Measurements from ENCODE around the gene RMND5B.

The RMND5B gene

DNA sequence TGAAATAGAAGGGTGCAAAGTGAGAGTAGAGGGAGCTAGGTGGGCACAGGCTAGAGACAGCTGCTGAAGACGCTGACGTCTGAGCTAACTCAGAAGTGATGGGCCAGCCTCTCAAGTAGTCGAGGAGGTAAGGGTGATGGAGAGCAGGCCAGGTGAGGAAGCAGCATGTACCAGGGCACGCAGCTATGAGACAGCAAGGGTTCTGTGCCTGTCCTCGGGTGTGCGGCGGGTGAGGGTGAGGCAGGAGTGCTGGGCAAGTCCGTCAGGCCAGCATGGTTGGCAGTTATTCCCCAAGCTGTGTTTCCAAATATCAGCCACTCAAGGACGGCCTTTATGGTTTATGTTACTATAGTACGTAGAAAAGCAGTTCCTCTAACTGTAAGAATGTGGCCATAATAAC is 6.2 kb downstream of the RMND5B start:
- no peak for DNase-seq

GRCh38 chr5:178137991-178138390 is 7.2 kb downstream of the RMND5B start:
- no peak for DNase-seq

DNA sequence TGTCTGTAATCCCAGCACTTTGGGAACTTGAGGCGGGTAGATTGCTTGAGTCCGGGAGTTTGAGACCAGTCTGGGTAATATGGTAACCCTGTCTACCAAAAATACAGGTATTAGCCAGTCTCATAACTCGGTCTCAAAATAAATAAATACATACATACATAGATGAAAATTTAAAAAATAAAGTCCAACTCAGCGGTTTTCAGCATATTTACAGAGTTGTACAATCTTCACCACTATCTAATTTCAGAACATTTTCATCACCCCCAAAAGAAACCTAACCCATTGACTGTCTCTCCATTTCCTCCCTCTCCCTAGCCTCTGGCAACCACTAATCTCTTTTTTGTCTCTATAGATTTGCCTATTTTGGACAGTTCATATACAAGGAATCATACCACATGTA is 10.7 kb downstream of the RMND5B start:
- no peak for DNase-seq

DNA sequence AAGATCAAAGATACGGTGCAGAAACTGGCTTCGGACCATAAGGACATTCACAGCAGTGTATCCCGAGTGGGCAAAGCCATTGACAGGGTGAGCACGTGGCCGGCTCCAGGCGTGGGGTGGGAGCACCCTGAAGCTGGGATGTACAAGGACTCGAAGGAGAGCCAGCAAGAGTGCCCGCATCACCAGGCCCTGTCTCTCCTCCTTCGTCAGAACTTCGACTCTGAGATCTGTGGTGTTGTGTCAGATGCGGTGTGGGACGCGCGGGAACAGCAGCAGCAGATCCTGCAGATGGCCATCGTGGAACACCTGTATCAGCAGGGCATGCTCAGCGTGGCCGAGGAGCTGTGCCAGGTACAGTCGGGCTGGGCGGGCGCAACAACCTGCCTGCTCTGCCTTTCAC is 11.8 kb downstream of the RMND5B start:
- no peak for DNase-seq

DNA sequence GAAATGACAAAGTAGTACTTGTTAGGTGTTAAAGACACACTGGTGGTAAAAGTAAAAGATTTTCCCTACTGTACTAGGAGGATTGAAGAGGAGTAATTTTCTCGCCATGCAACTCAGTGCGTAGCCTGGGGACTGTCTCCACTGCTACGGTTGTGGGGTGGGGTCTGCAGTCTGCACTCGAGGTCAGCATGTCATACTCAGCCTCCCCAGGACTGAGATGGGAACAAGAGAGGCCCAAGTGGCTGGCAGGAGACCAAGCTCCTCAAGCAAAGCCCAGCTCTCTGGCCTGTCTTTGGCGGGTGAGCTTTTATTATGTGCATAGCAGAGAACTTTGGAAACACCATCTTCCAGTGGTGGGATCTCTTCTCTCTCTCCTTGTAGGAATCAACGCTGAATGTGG is 12.4 kb downstream of the RMND5B start:
- DNase-seq = no peak

DNA sequence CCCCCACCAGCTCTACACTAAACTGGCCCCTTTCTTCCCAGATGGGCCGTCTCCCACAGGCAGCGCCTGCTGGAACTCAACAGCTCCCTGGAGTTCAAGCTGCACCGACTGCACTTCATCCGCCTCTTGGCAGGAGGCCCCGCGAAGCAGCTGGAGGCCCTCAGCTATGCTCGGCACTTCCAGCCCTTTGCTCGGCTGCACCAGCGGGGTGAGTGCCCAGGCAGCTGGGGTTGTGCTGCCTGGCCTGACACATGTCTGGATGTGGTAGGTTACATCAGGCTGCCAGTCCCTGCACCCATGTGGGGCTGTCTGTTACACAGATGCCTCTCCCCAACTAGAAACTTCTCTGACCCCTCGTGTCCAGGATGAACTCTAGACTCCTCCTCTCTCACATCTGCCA is 13.1 kb downstream of the RMND5B start:
- no peak for DNase-seq

GRCh38 chr5:178145965-178146820 is 15.4 kb downstream of the RMND5B start:
- peak; percentile 32 for DNase-seq

GRCh38 chr5:178147406-178147805 is 16.6 kb downstream of the RMND5B start:
- no peak for DNase-seq

DNA sequence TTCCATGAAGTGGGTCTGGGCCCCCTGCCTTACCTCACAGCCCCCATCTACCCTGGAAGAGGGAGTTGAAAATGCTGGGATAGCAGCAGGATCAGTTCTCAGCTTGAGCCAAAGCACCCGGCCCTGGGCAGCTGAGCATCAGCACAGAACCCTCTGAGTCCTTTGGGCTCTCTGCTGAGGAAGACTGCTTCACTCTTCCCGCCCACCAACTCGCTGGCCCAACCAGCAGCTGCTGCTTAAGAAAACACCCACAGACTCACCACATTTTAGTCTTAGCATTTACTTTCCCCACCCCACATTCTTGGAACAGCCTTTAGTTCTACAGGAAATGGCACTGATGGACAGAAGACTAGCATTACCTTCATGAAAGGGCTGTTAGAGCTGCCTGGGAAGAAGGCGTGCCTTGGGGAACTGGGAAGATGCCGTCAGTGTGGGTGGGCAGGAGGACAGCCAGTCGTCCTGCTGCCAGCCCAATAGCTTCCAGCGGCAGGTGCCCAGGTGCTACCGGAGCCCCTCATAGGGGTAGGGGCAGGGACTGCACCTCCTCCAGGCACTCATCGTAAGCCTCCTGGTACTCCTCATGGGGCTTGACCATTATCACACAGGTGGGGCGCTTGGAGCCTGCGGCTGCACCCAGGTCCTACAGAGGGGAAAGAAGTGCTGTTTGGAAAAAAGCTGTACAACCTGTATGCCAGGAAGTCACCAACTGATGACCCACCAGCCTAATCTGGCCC is 18.6 kb downstream of the RMND5B start:
- no peak for DNase-seq

- DNase-seq = no peak
Measured at GRCh38 chr5:178150977-178151734, 20.3 kb downstream of the RMND5B start.

DNA sequence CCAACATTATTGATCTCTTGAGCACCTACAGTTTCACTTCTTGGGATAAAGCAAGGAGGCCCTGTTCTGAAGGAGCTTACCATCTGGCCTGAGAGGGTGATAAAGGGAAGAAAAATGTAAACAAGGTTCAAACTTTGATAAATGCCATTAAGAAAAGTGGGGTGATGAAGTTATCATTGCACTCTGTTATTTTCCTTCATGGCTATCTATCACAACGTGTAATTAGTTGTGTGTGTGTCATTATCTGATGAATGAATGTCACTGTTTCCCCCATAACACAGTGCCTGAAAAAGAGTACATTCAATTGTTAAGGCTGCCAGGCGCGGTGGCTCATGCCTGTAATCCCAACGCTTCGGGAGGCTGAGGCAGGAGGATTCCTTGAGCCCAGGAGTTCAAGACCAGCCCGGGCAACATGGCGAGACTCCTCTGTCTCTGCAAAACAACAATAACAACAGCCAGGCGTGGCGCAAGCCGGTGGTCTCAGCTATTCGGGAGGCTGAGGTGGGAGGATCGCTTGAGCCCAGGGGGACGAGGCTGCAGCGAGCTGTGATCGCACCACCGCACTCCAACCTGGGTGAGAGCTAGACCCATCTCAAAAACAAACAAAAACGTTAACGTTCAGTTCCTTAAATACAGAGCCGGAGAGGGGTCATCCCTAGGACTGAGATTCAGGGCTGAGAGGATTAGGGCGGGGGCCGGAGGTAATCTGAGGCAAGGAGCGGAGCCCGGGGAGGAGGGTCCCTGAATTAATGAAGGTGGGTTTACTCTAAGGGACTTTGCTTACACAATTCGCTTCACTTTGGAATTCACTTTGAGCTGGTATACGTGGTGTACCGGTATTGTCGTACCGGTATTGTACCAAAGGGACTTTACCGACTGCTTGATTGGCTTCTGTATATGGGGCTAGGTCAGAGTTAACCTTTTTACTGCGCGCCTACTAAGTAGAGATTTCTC is 22.0 kb downstream of the RMND5B start:
- no peak for DNase-seq

GRCh38 chr5:178153530-178154340 is 22.9 kb downstream of the RMND5B start, which contains the start of gene NHP2:
Gene NHP2, minus strand, starts transcription at chr5:178153885. Its CDS starts 68 bp downstream, at chr5:178153817.
- DNase-seq = peak; percentile 97

- DNase-seq = no peak
Measured at GRCh38 chr5:178155065-178155464, 24.3 kb downstream of the RMND5B start.

- DNase-seq = no peak
Measured at GRCh38 chr5:178160176-178160575, 29.4 kb downstream of the RMND5B start.

DNA sequence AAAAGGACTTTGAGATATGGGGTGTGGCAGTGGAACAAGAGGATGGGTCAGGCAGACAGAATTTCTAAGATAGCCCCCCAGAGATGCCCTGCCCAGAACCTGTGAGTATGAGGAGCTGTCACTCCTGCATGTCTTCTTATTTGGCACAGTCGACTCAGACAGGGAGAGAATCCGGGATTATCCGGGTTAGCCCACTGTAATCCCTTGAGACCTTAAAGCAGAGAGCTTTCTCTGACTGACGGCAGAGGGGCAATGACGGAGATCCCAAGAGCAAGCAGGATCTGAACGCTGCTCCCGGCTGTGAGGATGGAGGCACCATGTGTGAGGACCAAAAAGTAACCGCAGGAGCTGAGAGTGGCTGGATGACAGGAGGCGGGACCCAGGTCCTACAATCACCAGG is 31.7 kb downstream of the RMND5B start:
- no peak for DNase-seq

- DNase-seq = peak; percentile 82
Measured at GRCh38 chr5:178163772-178164735, 33.2 kb downstream of the RMND5B start.

DNA sequence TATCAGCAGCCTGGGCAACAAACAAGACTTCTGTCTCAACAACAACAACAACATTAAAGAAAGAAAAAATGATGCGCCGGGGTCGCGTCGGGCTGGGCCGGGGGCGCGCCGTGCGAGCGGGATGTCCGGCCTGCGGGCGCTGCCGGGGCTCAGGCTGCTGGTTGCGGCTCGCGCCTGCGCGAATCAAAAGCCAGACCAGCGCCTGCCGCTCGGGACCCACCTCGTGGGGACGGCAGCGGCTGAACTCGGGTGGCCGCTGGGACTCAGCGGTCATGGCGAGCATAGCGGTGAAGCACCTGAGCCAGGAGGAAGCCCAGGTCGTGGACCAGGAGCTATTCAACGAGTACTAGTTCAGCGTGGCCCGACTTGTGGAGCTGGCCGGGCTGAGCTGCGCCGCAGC is 34.8 kb downstream of the RMND5B start:
- no peak for DNase-seq

DNA sequence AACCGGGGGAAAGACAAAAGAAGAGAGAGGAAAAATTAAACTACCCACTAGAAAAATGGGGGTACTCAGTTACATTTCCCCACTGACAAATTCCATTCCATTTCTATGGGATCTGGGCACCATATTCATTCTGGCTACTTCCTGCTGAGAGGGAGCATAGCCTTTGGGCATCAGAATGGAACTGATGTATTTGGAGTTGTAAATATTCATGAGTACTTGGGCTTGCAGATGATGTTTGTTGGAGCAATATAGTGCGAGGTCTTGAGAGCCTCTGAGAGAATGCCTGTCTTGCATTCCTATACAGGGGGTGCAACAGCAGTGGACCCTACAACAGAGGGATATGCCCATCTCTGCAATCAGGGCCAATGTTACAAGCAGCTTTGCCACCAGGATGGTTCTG is 39.6 kb downstream of the RMND5B start:
- DNase-seq = no peak

DNA sequence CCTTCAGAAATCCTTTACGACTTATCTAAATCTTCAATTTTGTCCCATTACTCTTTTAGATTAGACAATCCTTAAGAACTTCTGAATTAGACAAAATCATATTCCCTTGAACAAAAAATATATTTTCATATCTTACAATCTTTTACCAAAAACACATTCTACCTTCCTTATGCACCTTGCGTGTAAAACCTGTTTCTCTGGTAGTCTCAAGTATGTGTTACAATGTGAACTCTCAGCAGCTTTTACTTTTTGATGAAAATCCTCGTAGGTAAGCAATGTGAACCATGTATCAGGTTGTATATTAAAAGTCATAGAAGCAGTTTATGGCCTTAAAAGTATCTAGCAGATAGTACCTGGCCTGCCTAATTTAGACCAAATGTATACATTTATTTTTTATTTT is 43.6 kb downstream of the RMND5B start:
- no peak for DNase-seq

DNA sequence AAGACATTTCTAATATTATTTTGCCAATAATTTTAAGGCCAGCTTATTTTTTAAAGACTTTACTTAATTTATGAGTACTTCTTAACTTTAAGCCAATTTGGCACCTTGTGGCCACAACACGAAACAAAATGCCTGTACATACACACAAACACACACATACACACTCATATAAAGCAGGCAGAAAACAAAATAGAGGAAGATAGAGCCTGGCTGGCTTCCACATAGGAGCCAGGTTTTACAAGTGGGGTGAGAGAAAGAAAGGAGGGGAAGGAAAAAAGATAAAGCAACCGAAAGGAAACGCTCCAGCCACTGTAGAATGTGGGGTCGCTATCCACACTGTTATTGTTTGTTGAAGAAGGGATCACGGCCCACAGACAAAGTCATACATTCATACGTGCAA is 46.0 kb downstream of the RMND5B start:
- DNase-seq = no peak

Measured in NCI-H748 treated with DMSO at 0.1 percent for 48 hours (cell line).